Neural cell (in vitro differentiated cells): ENCODE results near the gene SLC1A3. TPM values are rescaled to one million over a fixed set of nuclear protein-coding genes. Genes with fewer than 3 reads are reported as not detected.

ENCODE experiments used
- H2AFZ ChIP-seq: fragments of 200-600, 300-800 bp; sonication (generic), shearing (Covaris generic); 2 replicates; pipeline ENCODE4 v1.6.0; 2014; ENCODE audit warnings: low read depth, mild to moderate bottlenecking, antibody characterized with exemption, low read length, moderate library complexity
- H3F3A ChIP-seq: fragments of 200-600 bp; shearing (Covaris generic); 2 replicates; pipeline ENCODE4 v1.6.1; 2016; ENCODE audit warnings: mild to moderate bottlenecking, moderate library complexity, mixed read lengths, antibody characterized with exemption, low read length; ENCODE audit not compliant: insufficient read depth, poor library complexity, severe bottlenecking
- H3K27ac ChIP-seq: fragments of 200-600, 300-800 bp; sonication (generic), shearing (Covaris generic); 2 replicates; pipeline ENCODE4 v1.5.1; 2014; ENCODE audit warnings: mild to moderate bottlenecking, low read length, moderate library complexity
- H3K27me3 ChIP-seq: fragments of 300-800, 200-600 bp; sonication (generic), shearing (Covaris generic); 2 replicates; pipeline ENCODE4 v1.6.0; 2014; ENCODE audit warnings: mild to moderate bottlenecking, low read depth, low read length, moderate library complexity; ENCODE audit not compliant: insufficient read depth
- H3K36me3 ChIP-seq: fragments of 300-800, 200-600 bp; sonication (generic), shearing (Covaris generic); 2 replicates; pipeline ENCODE4 v1.5.1; 2014; ENCODE audit warnings: mild to moderate bottlenecking, antibody characterized with exemption, low read length, moderate library complexity; ENCODE audit not compliant: insufficient read depth
- H3K4me2 ChIP-seq: fragments of 300-800, 200-600 bp; sonication (generic), shearing (Covaris generic); 2 replicates; pipeline ENCODE4 v1.6.0; 2014; ENCODE audit warnings: mild to moderate bottlenecking, low read length
- H3K4me3 ChIP-seq: fragments of 300-800, 200-600 bp; sonication (generic), shearing (Covaris generic); 2 replicates; pipeline ENCODE4 v1.5.1; 2014; ENCODE audit warnings: mild to moderate bottlenecking, low read length, moderate library complexity
- H3K79me2 ChIP-seq: fragments of 200-600 bp; shearing (Covaris generic); replicated peaks from 2 replicates; pipeline ENCODE4 v1.6.0; 2014; ENCODE audit warnings: mild to moderate bottlenecking, low read length, moderate library complexity; ENCODE audit not compliant: insufficient read depth
- H3K9ac ChIP-seq: fragments of 300-800, 200-600 bp; sonication (generic), shearing (Covaris generic); 2 replicates; pipeline ENCODE4 v1.6.1; 2016; ENCODE audit warnings: mild to moderate bottlenecking, low read length, mixed read lengths
- H3K9me2 ChIP-seq: fragments of 200-600 bp; shearing (Covaris generic); 2 replicates; pipeline ENCODE4 v1.6.1; 2016; ENCODE audit warnings: mild to moderate bottlenecking, low read length, mixed read lengths; ENCODE audit not compliant: insufficient read depth
- H3K9me3 ChIP-seq: fragments of 200-600, 300-800 bp; sonication (generic), shearing (Covaris generic); 2 replicates; pipeline ENCODE4 v1.6.1; 2016; ENCODE audit warnings: mild to moderate bottlenecking, mixed run types, low read length, moderate library complexity, mixed read lengths
- H4K20me1 ChIP-seq: fragments of 200-600 bp; shearing (Covaris generic); 2 replicates; pipeline ENCODE4 v1.6.1; 2016; ENCODE audit warnings: mild to moderate bottlenecking, mixed run types; ENCODE audit not compliant: insufficient read depth
- CTCF ChIP-seq: fragments of 450-650 bp; IDR thresholded peaks from 2 replicates; pipeline ENCODE4 v1.5.1; 2014; ENCODE audit warnings: antibody characterized with exemption, mild to moderate bottlenecking, moderate library complexity; ENCODE audit not compliant: poor library complexity, severe bottlenecking
- EP300 ChIP-seq: fragments of 450-650 bp; conservative IDR thresholded peaks from 2 replicates; pipeline ENCODE4 v1.6.1; 2014; ENCODE audit warnings: antibody characterized with exemption, mild to moderate bottlenecking, moderate library complexity; ENCODE audit not compliant: poor library complexity, severe bottlenecking
- EZH2 ChIP-seq: fragments of 200-600, 300-800 bp; shearing (Covaris generic), sonication (generic); IDR thresholded peaks from 2 replicates; pipeline ENCODE4 v1.6.1; 2014; ENCODE audit warnings: antibody characterized with exemption, low read length, borderline replicate concordance, mild to moderate bottlenecking; ENCODE audit not compliant: insufficient read depth, poor library complexity, severe bottlenecking
- MXI1 ChIP-seq: fragments of 450-650 bp; conservative IDR thresholded peaks from 2 replicates; pipeline ENCODE4 v1.6.1; 2014; ENCODE audit warnings: antibody characterized with exemption, mild to moderate bottlenecking; ENCODE audit not compliant: poor library complexity, severe bottlenecking
- POLR2AphosphoS5 ChIP-seq: IDR thresholded peaks from 2 replicates; pipeline ENCODE4 v1.6.1; 2012
- RAD21 ChIP-seq: fragments of 450-650 bp; conservative IDR thresholded peaks from 2 replicates; pipeline ENCODE4 v1.6.1; 2014; ENCODE audit warnings: antibody characterized with exemption, mild to moderate bottlenecking, moderate library complexity
- REST ChIP-seq: IDR thresholded peaks from 2 replicates; pipeline ENCODE4 v1.6.1; 2012; ENCODE audit warnings: borderline replicate concordance
- SMC3 ChIP-seq: fragments of 450-650 bp; conservative IDR thresholded peaks from 2 replicates; pipeline ENCODE4 v1.6.1; 2014; ENCODE audit warnings: antibody characterized with exemption, mild to moderate bottlenecking, moderate library complexity; ENCODE audit not compliant: poor library complexity
- TAF1 ChIP-seq: IDR thresholded peaks from 2 replicates; pipeline ENCODE4 v1.6.1; 2012; ENCODE audit warnings: low read depth
- polyA plus RNA-seq: library from polyadenylated mRNA; depleted of rRNA; stranded (reverse); fragments of >200 nt; gene quantifications from 2 replicates; pipeline ENCODE4 v1.2.3, GENCODE V29; 2014

Gene SLC1A3
- polyA plus RNA-seq, 1 donor from 2014 or later: 1.9 TPM

- Histone ChIP-seq H3K9me2 (no peaks in the 10 kb centered on the region), H3K36me3 (no peaks in the 10 kb centered on the region), H3K27me3 (peaks cover 6% of the 10 kb centered on the region), H3K4me3 (no peak overlapping the region), H3K79me2 (no peaks in the 10 kb centered on the region), H4K20me1 (no peaks in the 10 kb centered on the region), H3F3A (no peaks in the 10 kb centered on the region), H3K9ac (no peak overlapping the region), H3K27ac (no peak overlapping the region), H3K9me3 (no peaks in the 10 kb centered on the region), H2AFZ (no peak overlapping the region), H3K4me2 (no peak overlapping the region)
- no peak for TF ChIP-seq EP300
- TF ChIP-seq SMC3: no peak
- no peak for TF ChIP-seq CTCF
- TF ChIP-seq POLR2AphosphoS5: no peak
- no peak for TF ChIP-seq TAF1
- no peak for TF ChIP-seq RAD21
Measured at GRCh38 chr5:36607838-36608783, 1.7 kb downstream of the SLC1A3 start.

- no peak overlapping the region for H3K4me2 ChIP-seq
- H3K9me2 ChIP-seq: no peaks in the 10 kb centered on the region
- no peak overlapping the region for H3K4me3 ChIP-seq
- H3K9me3 ChIP-seq: no peaks in the 10 kb centered on the region
- TF ChIP-seq MXI1 (no peak), EP300 (no peak), EZH2 (no peak), REST (no peak), RAD21 (no peak), SMC3 (no peak), TAF1 (no peak), POLR2AphosphoS5 (no peak), CTCF (no peak)
- H3K36me3 ChIP-seq: no peaks in the 10 kb centered on the region
- H2AFZ ChIP-seq: no peak overlapping the region
- H3K27ac ChIP-seq: no peak overlapping the region
- peaks cover 2% of the 10 kb centered on the region for H3K27me3 ChIP-seq
- no peaks in the 10 kb centered on the region for H3K79me2 ChIP-seq
- no peaks in the 10 kb centered on the region for H4K20me1 ChIP-seq
- no peak overlapping the region for H3K9ac ChIP-seq
- H3F3A ChIP-seq: no peaks in the 10 kb centered on the region
Measured at GRCh38 chr5:36610621-36611020, 4.2 kb downstream of the SLC1A3 start.
